Smooth muscle cell of bladder (primary cell): Measurements from ENCODE around the gene RPS23. TPM values are rescaled to one million over a fixed set of nuclear protein-coding genes. Genes with fewer than 3 reads are reported as not detected.

Experiments
- total RNA-seq: library from RNA; depleted of rRNA; stranded (reverse); fragments of >200 nt; gene quantifications from 2 replicates; pipeline ENCODE4 v1.2.3, GENCODE V29; 2014

RPS23 gene
- 4,995 and 5,434 TPM in 2 replicates for total RNA-seq

DNA sequence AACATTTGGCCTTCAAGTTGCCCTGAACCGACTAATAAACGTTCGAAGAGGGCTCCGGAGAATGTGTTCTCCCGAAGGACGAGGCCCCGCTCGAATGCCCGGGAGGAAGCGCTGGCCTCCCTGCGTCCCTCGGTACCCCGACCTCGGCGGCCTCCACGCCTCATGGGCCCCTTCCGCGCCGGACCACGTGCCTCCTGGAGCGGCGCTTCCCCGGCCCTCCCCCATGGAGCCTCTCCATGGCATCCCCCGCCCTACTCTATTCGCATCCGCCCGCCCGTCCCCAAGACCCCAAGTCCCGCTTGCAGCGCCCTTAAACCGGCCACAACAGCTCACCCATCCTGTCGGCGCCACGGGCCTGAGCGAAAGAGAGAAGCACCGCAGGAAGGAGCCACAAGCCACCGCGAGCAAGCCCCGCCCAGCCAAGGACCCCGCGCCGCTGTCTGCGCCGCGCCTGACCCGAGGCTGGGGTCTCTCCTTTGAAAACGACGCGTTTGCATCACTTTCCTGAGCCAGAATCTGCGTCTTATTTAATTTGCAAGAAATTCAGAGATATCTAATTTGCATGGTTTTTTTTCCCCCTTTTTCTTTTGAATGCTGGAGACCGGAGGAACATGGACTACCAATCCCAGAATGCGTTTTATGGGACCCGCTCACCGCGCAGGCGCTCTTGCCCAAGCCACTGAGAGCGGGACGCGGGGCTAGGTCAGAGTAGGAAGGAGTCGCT, at the start of gene RPS23:
Gene RPS23, minus strand, starts transcription at position 368 of the 724 bp plus-strand sequence. Its CDS starts 31 bp downstream, at position 337.

